WERI-Rb-1 (cell line): ENCODE results near the gene GGT6.

Experiments used
- DNase-seq: peaks from one replicate; pipeline ENCODE4 v3.0.0-alpha.2; 2020
- H3K27ac ChIP-seq: fragments of 250-450 bp; sonication (Bioruptor Pico); 2 replicates; pipeline ENCODE4 v1.5.1; 2020; ENCODE audit warnings: mild to moderate bottlenecking, moderate library complexity
- H3K27me3 ChIP-seq: fragments of 250-450 bp; sonication (Bioruptor Pico); 2 replicates; pipeline ENCODE4 v1.5.1; 2021; ENCODE audit warnings: mild to moderate bottlenecking, low read depth, moderate library complexity; ENCODE audit not compliant: insufficient read depth, severe bottlenecking
- H3K36me3 ChIP-seq: fragments of 250-450 bp; sonication (Bioruptor Pico); 2 replicates; pipeline ENCODE4 v1.5.1; 2020; ENCODE audit warnings: mild to moderate bottlenecking, moderate library complexity
- H3K4me3 ChIP-seq: 2 replicates; pipeline ENCODE4 v1.5.1; 2011; ENCODE audit warnings: low read depth, mild to moderate bottlenecking, control low read depth, low read length
- H3K9me3 ChIP-seq: fragments of 250-450 bp; sonication (Bioruptor Pico); 2 replicates; pipeline ENCODE4 v1.5.1; 2021; ENCODE audit warnings: mild to moderate bottlenecking, moderate library complexity; ENCODE audit not compliant: severe bottlenecking
- TF ChIP-seq, protein P1 (sequence below): IDR thresholded peaks from 2 replicates; pipeline ENCODE4 v1.5.1; 2011; ENCODE audit warnings: low read depth, mild to moderate bottlenecking, control low read depth, inconsistent platforms, low read length

GGT6 gene

GRCh38 chr17:4586043-4586442, 25.7 kb upstream of the GGT6 start:
- DNase-seq: no peak
- TF ChIP-seq, protein P1, sequence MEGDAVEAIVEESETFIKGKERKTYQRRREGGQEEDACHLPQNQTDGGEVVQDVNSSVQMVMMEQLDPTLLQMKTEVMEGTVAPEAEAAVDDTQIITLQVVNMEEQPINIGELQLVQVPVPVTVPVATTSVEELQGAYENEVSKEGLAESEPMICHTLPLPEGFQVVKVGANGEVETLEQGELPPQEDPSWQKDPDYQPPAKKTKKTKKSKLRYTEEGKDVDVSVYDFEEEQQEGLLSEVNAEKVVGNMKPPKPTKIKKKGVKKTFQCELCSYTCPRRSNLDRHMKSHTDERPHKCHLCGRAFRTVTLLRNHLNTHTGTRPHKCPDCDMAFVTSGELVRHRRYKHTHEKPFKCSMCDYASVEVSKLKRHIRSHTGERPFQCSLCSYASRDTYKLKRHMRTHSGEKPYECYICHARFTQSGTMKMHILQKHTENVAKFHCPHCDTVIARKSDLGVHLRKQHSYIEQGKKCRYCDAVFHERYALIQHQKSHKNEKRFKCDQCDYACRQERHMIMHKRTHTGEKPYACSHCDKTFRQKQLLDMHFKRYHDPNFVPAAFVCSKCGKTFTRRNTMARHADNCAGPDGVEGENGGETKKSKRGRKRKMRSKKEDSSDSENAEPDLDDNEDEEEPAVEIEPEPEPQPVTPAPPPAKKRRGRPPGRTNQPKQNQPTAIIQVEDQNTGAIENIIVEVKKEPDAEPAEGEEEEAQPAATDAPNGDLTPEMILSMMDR: no peak
- Histone ChIP-seq H3K27me3 (no peaks in the 10 kb centered on the region), H3K36me3 (no peaks in the 10 kb centered on the region), H3K9me3 (no peaks in the 10 kb centered on the region), H3K27ac (no peak overlapping the region), H3K4me3 (no peak overlapping the region)

- Histone ChIP-seq H3K27ac (no peak overlapping the region), H3K27me3 (no peaks in the 10 kb centered on the region), H3K4me3 (no peak overlapping the region), H3K36me3 (no peaks in the 10 kb centered on the region), H3K9me3 (no peaks in the 10 kb centered on the region)
- DNase-seq: no peak
- TF ChIP-seq, protein P1: no peak
Measured at GRCh38 chr17:4585638-4585994, 25.2 kb upstream of the GGT6 start.

DNA sequence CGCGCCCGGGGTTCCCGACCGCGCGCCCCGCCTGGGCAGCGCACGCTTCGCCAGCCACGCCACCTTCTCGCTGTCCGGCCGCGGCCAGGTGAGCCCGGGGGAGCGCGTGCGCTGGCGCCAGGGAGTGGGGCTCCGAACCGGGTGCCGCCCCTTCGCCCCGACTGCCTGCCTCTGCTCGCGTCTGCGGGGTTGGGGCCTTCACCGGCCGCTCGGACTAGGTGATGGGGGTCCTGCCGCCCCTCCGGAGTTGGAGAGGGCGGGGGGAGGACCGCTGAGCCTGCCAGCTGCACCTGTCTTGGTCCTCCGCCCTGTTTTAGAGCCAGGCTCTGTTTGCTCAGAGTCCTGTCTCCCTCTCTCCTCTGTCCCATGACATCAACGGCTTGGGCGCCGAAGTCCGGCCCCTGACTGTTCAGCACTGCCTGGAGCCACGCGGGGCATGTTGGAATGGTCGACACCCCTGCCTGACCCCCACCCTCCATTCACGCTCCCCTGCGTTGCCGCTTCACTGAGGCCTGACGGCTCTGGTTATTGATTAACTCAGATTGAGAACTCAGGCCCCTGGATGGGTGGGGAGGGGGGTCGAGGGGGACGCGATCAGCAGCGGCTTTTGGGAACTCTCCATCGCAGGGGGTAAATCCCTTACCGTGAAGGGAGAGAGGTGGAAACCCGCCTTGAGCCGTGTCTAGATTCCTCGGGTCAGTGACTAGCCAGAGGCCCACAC, 24.7 kb upstream of the GGT6 start:
- H3K36me3 ChIP-seq: no peaks in the 10 kb centered on the region
- no peak overlapping the region for H3K27ac ChIP-seq
- H3K4me3 ChIP-seq: peak overlapping the region; percentile 53; the same call in 1 of the 2 replicates
- no peaks in the 10 kb centered on the region for H3K9me3 ChIP-seq
- H3K27me3 ChIP-seq: no peaks in the 10 kb centered on the region
- no peak for DNase-seq
- TF ChIP-seq, protein P1: no peak

- no peaks in the 10 kb centered on the region for H3K36me3 ChIP-seq
- H3K4me3 ChIP-seq: peak within 1 kb of the TSS; percentile 53
- H3K9me3 ChIP-seq: no peaks in the 10 kb centered on the region
- H3K27me3 ChIP-seq: no peaks in the 10 kb centered on the region
- H3K27ac ChIP-seq: peak within 1 kb of the TSS; percentile 55
- DNase-seq: peak; percentile 68
- TF ChIP-seq, protein P1: peak; percentile 27; the same call in 1 of the 2 replicates
Measured at GRCh38 chr17:4584101-4584916, 23.9 kb upstream of the GGT6 start, which contains the start of gene SMTNL2. SMTNL2 (plus strand) TSS chr17:4584529; CDS start chr17:4584606, 77 bp downstream.

DNA sequence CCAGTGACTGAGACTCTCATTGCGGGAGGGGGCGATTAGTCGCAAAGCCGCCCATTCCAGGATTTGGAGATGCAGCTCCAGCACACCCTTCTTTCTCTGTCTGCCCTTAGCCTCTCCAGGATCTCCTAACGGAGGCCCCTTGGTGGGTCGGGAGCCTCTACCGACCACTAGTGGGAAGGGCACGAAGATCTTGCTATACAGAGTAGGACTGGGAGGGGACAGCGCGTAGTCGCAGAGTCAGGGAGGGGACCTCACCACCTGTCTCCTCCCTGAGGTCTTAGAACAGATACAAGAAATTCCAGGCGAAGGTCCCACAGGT, 23.4 kb upstream of the GGT6 start:
- H3K36me3 ChIP-seq: no peaks in the 10 kb centered on the region
- peak; percentile 88 for DNase-seq
- H3K27me3 ChIP-seq: no peaks in the 10 kb centered on the region
- no peaks in the 10 kb centered on the region for H3K9me3 ChIP-seq
- TF ChIP-seq, protein P1: peak; percentile 74
- peak overlapping the region; percentile 53 for H3K4me3 ChIP-seq
- H3K27ac ChIP-seq: peak overlapping the region; percentile 55
